HG02973 (cell line): ENCODE measurements around the gene C20orf173.
"Not testable (repeated sequence)": the region's sequence is repeated elsewhere in the genome, so short reads cannot be mapped to it uniquely, and the experiment has no call there.

Source experiments
- ATAC-seq: cut with Tn5 transposase; IDR thresholded peaks from one replicate; pipeline ENCODE4 v1.9.1; 2021; ENCODE audit warnings: moderate library complexity; ENCODE audit not compliant: unreplicated experiment

The C20orf173 gene

GRCh38 chr20:35529552-35529951 lies at the start of gene C20orf173:
Gene C20orf173, minus strand, starts transcription at chr20:35529652. Its CDS starts 279 bp downstream, at chr20:35529373.
- ATAC-seq, result no peak

GRCh38 chr20:35579196-35579595 lies 49.7 kb upstream of the C20orf173 start:
- ATAC-seq, result no peak

DNA sequence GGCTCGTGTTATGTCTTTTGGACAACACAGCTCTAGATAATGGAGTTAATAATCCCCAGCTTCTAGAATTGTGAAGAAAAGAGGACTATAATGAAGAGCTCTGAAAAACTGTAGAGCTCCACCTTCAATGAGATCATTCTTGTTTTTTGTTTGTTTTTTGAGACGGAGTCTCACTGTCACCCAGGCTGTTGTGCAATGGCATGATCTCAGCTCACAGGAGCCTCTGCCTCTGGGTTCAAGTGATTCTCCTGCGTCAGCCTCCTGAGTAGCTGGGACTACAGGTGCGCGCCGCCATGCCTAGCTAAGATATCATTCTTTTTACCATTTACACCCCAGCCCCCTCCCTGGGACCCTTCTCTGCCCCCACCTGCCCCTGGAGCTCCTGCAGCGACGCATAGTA lies 49.0 kb upstream of the C20orf173 start:
- no peak for ATAC-seq

DNA sequence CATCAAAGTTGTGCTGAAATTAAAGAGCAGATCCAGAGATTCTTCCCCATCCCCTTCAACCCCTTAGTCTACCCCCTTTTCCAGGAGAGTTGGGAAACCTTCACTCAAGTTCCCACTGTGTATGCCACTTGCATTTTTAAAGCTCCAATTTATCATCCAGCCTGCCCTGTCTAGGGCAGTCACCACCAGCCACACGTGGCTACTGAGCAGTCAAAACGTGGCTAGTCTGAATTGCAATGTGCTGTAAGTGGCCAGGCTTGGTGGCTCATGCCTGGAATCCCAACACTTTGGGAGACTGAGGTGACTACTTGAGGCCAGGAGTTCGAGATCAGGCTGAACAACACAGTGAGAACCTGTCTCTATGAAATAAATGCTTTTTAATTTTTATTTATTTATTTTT lies 47.4 kb upstream of the C20orf173 start:
- no peak for ATAC-seq

GRCh38 chr20:35575958-35576357 lies 46.5 kb upstream of the C20orf173 start:
- ATAC-seq, result no peak

- ATAC-seq, result no peak
These were observed 43.4 kb upstream of the C20orf173 start for GRCh38 chr20:35572838-35573237.

DNA sequence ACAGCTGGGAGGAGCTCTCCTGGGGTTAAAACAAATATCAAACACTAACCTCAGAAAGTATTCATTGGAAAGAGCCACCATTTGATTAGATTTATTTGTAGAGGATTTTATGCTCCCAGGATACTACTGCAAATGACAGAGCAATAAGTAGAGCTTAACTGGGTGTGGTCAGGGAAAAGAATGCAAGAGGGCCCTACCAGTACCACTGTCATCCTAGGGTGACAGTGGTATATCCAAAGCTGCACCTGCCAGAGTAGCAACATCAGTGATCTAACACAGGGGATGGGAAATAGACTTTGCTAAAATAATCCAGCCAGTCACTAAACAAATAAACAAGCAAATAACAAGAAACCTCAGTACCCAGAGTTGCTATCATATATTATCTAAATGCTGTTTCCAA lies 42.1 kb upstream of the C20orf173 start:
- no peak for ATAC-seq

DNA sequence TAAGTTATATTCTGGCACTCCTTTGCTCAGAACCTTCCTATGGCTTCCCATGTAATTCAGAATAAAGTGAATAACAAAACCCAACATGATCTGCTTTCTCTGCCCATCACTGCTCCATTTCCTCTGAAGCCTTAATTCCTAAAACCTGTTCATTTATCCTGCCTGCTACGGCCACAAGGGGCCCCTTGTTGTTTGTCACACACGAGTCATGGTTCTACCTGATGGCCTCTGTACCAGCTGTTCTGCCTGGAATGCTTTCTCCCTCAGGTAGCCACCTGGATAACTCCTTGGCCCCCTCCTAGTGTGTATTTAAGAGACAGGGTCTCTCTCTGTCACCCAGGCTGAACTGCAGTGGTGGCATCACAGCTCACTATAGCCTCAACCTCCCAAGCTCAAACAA lies 39.2 kb upstream of the C20orf173 start:
- no peak for ATAC-seq

- no peak for ATAC-seq
These were observed 35.5 kb upstream of the C20orf173 start for GRCh38 chr20:35564905-35565304.

- ATAC-seq, result no peak
These were observed 34.4 kb upstream of the C20orf173 start for GRCh38 chr20:35563834-35564233.

- no peak for ATAC-seq
These were observed 33.2 kb upstream of the C20orf173 start for GRCh38 chr20:35562541-35563110.

DNA sequence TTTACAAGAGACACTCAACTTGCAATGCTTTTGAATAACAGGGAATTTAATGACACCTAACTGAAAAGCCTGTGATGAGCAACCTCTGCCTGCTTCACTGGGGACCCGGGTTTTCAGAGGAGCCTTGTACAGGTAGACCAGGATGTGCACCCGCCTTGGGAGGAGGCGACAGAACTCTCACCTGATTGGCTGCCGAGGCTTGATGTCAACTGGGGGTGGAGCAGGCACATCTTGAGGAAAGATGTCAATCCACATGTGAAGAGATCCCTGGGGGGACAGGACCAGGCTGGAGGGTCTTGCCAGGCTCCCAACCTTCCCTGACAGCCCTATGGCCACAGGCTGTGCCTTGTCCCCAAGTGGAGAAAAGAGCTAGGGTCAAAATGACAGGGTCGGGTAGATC lies 32.2 kb upstream of the C20orf173 start:
- ATAC-seq, result no peak

- ATAC-seq, result no peak
These were observed 31.8 kb upstream of the C20orf173 start for GRCh38 chr20:35561268-35561667.

- no peak for ATAC-seq
These were observed 31.1 kb upstream of the C20orf173 start for GRCh38 chr20:35560541-35560940.

GRCh38 chr20:35560105-35560511 lies 30.7 kb upstream of the C20orf173 start:
- ATAC-seq, result no peak

DNA sequence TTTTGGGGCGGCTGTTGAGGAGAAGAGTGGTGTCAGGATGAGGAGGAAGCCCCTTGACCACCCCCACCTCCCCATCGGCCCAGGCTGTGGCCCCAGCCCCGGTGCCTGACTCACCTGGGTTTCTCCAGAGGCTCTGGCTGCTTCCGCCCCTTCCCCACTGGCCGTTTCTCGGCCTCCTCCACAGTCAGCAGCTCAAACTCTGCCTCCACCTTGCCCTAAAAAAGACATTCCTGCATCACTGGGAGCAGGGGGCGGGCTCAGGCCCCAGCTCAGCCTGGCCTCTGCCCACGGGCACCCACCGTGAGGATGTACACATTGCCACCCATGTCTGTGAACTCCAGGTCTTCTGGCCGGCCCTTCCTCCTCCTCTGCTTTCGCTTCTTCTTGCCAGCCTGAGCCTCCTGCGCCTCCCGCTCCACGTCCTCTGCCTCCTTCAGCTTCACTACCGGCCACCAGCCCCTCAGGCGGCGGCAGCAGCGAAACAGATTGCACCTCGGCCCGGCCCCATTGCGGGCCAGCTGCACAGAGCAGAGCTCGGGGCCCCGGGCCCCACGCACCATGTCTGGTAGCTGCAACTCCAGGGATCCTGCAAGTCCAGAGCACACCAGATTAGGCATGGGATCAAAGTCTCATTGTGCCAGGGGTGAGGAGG lies 29.7 kb upstream of the C20orf173 start:
- ATAC-seq, result no peak

GRCh38 chr20:35558451-35558850 lies 29.0 kb upstream of the C20orf173 start:
- no peak for ATAC-seq

- ATAC-seq, result no peak
These were observed 27.4 kb upstream of the C20orf173 start for GRCh38 chr20:35556871-35557270.

DNA sequence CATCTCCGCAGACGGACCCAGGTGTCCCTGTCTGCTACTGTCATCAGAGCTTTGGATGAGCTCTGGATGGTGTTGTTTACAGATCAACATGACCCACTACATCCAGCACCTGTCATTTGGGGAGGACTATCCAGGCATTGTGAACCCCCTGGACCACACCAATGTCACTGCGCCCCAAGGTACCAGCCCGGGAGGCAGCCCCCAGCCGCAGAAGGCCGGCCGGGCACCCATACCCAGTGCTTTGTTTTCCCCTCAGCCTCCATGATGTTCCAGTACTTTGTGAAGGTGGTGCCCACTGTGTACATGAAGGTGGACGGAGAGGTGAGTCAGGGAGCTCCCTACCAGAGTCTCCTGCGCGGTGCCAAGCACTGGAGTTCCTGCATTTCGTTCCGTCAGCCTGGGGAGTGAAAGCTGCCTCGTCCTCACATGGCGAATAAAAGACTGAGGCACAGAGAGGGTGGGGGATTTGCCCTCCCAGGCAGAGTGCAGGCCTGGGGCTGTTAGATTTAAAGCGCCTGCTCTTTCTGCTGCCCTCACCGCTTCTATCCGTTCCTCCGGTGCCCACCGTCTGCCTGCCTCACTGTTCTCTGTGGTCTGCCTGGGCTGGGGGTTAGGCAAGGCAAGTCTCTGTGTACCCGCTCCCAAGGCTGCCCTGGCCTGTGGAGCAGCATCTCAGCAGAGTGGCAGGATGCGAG lies 26.6 kb upstream of the C20orf173 start:
- ATAC-seq, result no peak

DNA sequence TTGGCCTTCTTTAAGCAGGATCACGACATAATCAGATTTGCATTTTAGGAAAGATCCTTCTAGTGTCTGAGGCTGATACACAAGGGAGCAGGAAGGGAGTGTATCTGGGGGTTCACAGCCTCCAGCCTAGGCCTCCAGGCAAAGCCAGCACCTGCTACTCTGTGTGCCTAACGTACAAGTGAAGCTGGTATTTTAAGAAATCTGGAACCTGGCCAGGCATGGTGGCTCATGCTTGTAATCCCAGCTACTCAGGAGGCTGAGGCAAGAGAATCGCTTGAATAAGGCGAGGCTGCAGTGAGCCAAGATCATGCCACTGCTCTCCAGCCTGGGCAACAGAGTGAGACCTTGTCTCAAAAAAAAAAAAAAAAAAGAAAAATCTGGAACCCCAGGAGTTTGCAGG lies 26.0 kb upstream of the C20orf173 start:
- not testable (repeated sequence) for ATAC-seq

DNA sequence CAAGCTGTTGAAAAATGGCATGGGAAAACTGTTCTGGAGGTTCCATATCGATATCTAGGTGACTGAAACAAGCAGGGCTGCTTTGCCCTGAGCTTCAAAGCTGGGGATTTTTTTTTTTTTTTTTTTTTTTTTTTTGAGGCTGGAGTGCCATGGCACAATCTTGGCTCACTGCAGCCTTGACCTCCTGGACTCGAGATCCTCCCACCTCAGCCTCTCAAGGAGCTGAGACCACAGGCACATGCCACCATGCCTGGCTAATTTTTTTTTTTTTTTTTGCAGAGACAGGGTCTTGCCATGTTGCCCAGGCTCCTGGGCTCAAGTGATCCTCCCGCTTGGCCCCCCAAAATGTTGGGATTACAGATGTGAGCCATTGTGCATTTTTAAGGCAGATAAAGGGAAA lies 23.5 kb upstream of the C20orf173 start:
- no peak for ATAC-seq

GRCh38 chr20:35551503-35551902 lies 22.1 kb upstream of the C20orf173 start:
- ATAC-seq, result no peak
